Stimulated activated CD8-positive, alpha-beta memory T cell treated with anti-CD3 and anti-CD28 coated beads, Interleukin-7, amount 100 ng/mL, for 4 hours (primary cell): ENCODE results near the gene ELAVL3.
"Not testable (repeated sequence)": the region's sequence is repeated elsewhere in the genome, so short reads cannot be mapped to it uniquely, and the experiment has no call there.

Experiments used
- DNase-seq, 2 donors: peaks; one replicate each; pipeline ENCODE4 v3.0.0-alpha.2; 2020; ENCODE audit warnings: low read depth in 2 of 2

ELAVL3 gene

DNA sequence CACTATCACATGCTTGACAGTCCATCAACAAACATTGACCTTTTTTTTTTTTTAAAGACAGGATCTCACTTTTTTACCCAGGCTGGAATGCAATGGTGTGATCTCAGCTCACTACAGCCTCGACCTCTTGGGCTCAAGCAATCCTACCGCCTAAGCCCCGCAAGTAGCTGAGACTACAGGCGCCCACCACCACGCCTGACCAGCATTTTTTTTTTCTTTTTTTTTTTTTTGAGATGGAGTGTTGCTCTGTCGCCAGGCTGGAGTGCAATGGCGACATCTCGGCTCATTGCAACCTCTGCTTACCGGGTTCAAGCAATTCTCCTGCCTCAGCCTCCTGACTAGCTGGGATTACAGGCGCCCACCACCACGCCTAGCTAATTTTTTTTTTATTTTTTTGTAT is 21.9 kb downstream of the ELAVL3 start:
- not testable (repeated sequence) for DNase-seq

DNA sequence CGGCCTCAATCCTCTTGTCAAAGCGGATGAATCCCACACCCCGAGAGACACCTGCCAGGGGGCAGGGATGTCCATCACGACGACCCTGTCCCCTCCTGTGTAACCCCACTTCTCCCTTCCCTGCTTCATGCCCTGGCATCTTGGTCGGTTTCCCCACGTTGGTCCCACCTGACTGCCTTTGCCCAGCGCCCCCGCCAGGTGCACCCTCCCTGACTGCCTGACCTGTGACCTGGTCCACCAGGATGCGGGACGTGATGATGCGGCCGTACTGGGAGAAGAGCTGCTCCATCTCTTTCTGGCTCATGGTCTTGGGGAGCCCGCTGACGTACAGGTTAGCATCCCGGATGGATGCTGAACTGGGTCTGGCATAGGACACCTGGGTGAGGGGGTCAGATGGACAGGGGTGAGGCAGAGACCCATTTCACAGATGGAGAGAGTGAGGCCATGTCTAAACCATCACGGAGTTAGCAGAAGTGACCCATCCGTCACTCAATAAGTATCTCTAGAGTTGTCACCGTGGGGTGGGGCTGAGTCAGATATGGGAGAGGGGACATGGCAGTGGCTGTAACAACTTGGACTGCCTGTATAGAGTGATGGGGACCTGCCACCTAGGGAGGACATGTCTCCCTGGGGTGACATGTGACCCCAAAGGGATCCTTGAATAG is 22.5 kb downstream of the ELAVL3 start:
- DNase-seq, result no peak

GRCh38 chr19:11457831-11458230 is 23.0 kb downstream of the ELAVL3 start:
- no peak for DNase-seq

GRCh38 chr19:11457115-11457514 is 23.7 kb downstream of the ELAVL3 start:
- no peak for DNase-seq

GRCh38 chr19:11456659-11457058 is 24.2 kb downstream of the ELAVL3 start:
- no peak for DNase-seq

GRCh38 chr19:11455233-11455554 is 25.7 kb downstream of the ELAVL3 start:
- DNase-seq, result not testable (repeated sequence)

DNA sequence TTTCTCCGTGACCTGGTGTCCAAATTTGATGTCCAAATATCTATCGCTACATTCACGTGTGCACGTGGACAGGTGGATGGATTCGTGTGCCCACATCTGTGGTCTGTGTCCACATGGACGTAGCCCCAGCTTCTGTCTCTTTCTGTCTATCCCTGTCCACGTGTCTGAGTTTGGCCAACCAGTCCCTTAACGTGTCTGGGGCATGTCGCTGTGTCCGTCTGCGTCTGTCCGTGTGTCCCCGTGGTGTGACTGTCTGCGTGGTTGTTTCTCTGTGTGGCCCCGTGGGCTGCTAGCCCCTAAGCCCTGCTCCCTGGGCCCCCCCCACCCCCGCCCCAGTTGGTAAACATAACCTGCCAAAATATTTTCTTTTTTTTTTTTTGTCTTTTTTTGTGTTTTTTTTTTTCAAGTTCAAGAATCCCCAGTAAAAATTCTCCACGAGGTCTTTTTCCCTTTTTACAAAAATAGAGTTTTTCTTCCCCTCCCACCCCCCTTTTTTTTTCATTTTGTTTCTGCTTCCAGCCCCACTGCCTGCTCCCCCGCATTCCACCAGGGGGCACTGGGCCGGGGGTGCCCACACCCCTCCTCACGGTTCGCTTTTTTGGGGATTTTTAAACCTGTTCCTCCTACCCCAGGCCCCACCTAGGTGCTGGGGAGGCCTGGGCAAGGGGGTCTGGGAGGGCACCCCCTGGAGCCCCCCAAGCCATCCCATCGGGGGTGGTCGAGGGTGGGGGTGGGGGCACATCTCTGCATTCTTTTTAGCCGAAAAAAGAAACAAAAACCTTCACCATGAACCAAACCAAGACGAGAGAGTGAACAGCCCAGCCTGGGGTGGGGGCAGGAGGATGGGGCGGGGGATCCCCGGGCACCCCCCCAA is 27.1 kb downstream of the ELAVL3 start:
- DNase-seq, result no peak

GRCh38 chr19:11452620-11453310 is 28.1 kb downstream of the ELAVL3 start:
- DNase-seq, result no peak

DNA sequence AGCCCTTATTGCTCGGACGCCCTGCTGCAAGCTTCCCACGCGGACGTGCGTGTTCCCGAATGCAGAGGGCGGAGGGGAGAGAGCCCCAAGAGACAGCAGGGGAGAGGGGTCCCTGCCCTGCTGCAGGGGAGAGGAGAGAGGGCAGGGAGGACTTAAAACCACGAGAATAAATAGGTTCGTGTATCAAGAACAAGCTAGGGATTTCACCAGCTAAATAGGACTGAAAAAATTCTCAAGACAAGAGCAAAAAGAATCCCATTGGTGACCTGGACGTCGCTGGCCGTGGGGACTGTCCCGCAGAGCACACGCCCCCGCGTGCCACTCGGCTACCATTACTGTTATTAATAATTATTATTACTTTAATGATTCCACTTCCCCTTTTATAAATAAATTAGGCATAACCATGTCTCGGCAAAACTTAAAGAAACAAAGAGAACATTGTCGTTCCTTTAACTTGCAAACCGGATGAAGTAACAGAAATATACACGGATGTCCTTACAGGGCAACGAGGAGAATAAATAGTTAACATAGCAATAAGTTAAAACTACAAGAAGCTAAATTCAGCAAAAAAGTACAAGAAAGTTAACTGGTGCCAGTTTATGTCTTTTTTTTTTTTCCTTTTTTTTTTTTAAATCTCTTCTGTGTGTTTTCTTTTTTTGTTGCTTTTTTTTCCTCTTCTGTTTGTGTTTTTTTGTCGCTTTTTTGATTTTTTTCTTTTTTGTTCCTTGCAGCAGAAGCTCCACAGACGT is 28.8 kb downstream of the ELAVL3 start:
- DNase-seq, result no peak

- DNase-seq, result no peak
Observed at GRCh38 chr19:11451327-11451870, 29.4 kb downstream of the ELAVL3 start.

DNA sequence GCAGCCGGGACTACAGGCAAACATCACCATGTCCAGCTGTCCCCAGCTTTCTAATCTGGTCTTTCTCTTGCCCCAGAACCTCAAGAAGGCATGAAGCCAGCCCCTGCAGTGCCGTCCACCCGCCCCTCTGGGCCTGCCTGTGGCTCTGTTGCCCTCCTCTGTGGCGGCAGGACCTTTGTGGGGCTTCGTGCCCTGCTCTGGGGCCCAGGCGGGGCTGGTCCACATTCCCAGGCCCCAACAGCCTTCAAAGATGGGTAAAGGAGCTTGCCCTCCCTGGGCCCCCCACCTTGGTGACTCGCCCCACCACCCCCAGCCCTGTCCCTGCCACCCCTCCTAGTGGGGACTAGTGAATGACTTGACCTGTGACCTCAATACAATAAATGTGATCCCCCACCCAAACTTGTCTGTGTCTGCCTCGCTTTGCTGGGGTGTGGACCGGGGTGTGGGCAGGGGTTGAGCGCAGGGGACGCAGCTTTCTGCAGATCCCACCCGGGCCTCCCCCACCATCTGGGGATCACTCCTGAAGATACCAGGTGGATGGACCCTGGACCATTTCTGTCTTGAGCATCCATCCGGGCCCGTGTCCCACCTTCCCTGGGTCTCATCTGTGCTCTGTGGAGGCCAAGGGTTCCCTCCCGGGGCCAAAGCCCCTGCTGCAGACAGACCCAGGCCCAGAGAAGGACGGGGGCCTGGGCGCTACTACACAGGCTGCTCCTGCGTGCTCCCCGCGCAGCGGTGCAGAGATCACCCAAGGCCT is 30.1 kb downstream of the ELAVL3 start:
- DNase-seq, result no peak

DNA sequence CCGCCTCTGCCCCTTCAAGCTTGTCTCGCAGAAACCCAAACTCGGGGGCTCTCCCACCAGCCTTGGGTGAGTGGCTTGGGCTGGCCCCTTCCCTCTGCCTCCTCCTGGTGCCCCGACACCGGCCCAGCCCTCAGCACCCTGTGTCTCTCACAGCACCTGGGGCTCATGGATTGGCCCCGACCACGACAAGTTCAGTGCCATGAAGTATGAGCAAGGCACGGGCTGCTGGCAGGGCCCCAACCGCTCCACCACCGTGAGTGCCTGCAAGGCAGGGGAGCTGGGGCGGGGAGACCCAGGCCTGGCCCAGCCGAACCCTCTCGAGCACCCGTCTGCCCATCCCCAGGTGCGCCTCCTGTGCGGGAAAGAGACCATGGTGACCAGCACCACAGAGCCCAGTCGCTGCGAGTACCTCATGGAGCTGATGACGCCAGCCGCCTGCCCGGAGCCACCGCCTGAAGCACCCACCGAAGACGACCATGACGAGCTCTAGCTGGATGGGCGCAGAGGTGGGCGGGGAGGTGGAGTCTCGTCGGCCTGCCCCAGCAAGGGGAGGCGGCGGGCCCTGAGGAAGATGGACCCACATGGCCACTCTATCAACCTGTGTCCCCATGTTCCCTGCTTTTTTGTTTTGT is 31.8 kb downstream of the ELAVL3 start:
- no peak for DNase-seq

DNA sequence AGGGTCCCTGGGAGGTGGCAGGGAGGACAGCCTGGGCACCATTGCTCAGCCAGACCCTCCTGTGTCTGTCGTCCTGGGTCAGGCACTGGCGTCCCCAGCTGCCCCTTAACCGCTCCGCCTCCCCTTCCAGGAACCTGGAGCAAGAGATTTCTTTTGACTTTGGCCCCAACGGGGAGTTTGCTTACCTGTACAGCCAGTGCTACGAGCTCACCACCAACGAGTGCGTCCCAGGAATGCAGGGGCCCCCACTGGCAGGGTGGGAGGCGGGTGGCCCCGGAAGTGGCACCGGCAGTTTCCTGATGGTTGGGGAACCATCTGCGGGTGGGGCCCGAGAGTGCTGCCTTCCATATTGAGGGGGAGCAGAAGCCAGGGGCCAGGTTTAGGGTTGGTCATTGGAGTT is 32.4 kb downstream of the ELAVL3 start:
- no peak for DNase-seq

DNA sequence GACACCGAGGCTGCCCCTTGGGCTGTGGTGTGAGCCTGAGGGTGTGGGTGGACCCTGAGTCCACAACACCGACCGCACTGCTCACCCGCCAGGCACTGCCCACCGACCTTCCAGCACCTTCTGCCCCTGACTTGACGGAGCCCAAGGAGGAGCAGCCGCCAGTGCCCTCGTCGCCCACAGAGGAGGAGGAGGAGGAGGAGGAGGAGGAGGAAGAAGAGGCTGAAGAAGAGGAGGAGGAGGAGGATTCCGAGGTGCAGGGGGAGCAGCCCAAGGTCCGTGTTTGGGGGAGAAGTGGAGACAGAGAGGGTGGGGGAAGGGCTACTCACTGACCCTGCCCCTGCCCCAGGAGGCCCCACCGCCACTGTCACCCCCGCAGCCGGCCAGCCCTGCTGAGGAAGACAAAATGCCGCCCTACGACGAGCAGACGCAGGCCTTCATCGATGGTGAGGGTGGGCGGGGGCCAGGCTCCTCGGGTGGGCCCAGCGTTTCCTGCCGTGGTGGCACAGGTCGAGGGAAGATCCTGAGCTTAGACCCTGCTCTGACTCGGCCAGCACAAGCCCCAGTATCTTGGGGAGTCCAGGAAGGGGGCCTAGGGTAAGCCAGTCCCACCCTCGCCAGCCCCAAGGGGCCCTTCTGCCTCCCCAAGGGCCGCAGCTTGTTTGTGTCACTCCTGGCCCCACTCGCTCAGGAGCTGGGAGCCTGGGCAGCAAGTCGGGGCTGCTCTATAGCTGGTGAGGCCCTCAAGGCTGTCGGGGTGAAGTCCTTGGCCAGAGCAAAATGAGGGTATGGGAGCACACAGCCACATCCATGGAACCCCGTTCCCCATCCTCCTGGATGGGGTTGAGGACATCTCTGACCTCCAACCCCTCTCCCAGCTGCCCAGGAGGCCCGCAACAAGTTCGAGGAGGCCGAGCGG is 33.2 kb downstream of the ELAVL3 start:
- DNase-seq, result no peak

DNA sequence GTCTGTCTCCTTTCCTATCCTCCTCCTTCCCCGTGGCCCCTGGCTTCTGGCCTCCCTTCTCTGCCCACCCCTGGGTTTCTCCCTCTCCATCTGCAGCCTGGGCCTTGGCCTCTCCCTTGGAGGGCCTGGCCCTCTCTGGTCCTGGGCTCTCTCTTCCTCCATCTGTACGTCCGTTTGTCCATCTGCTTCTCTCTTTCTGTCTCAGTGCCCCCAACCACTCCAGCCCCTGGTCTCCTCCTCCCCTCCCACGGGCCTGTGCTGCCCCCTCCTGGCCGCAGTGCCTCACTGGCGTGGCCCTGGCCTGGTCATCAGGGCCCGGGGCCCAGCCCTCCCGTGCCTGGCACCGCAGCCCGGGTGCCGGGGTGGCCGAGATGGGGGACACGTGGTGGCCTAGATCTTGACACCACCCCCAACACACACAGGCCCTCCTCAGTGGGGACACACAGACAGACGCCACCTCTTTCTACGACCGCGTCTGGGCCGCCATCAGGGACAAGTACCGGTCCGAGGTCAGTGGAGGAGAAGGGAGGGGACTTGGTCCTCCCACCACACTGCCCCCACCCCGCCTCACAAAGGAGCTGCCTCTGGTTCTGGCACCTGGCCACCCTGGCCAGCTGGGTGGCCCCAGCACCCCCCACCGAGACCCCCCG is 34.1 kb downstream of the ELAVL3 start:
- DNase-seq, result peak in 1 of 2 donors; percentile 12

DNA sequence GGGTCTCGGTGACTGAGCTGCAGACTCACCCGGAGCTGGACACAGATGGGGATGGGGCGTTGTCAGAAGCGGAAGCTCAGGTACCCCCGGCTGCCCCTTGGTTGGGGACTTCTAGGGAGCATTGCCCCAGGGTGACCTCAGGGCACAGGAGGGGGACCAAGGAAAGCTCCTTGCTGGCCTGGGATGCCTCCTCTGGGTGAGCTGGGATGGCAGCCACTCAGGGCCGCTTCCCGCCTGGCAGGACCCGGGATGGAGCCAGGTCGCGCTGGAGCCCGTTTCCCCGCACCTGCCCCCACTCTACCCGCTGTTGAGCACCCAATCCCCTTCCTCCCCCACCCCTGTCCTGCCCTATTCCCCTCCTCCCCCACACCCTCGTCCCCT is 34.6 kb downstream of the ELAVL3 start:
- no peak for DNase-seq

GRCh38 chr19:11445141-11445540 is 35.7 kb downstream of the ELAVL3 start:
- no peak for DNase-seq

DNA sequence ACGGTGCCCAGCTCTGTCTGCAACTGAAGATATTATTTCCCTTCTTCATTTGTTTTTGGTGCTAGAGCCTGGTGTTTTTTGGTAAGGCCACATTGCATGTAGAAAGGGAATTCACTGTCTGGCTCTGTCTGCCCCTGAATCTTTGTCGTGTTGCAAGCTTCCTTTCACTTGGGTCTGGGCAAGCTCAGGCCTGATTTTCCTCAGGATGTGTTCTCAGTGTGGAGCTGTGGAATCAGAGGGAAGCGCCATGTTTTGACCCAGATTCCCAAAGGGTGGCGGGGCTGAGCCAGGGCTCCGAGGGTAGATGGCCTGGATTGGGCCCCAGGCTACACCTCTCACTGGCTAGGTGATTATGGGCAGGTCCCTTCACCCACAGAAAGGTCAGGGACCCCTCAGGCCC is 36.8 kb downstream of the ELAVL3 start:
- no peak for DNase-seq

DNA sequence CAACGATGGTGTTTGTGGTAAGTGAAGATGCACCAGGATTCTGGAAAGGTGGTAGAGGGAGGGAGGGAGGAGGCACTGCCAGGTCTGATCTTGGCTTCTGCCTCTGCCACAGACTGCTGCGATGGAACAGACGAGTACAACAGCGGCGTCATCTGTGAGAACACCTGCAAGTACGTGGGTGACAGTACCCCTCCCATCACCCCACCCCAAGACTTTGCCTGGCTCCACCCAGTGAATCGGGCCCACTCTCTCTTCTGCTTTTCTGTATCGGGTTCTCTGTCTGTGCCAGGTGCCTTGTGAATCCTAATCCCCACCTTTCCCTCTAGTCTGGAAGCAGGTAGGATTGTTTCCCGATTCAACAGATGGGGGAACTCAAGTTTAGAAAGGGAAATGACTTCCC is 42.9 kb downstream of the ELAVL3 start:
- no peak for DNase-seq
